Uterus (tissue), 4 donors: ENCODE measurements around the gene SATB2. TPM values are rescaled to one million over a fixed set of nuclear protein-coding genes. Genes with fewer than 3 reads are reported as not detected.

Experiments
- DNase-seq, 2 donors: peaks; one replicate each; pipeline ENCODE4 v3.0.0-alpha.2; 2019 to 2020
- H3K27ac ChIP-seq, 2 donors: fragments of 200-600 bp; sonication (generic); 1 replicate in 1 of 2; 2 replicates in 1 of 2; pipeline ENCODE4 v1.5.1; 2016 to 2018
- H3K27me3 ChIP-seq, 2 donors: fragments of 200-600 bp; sonication (generic); one replicate each; pipeline ENCODE4 v1.5.1; 2018 to 2019; ENCODE audit warnings: control low read depth in 1 of 2
- H3K36me3 ChIP-seq, 2 donors: fragments of 200-600 bp; sonication (generic); one replicate each; pipeline ENCODE4 v1.5.1; 2019; ENCODE audit warnings: control low read depth in 1 of 2
- H3K4me1 ChIP-seq, 2 donors: fragments of 200-600 bp; sonication (generic); one replicate each; pipeline ENCODE4 v1.5.1; 2018 to 2019; ENCODE audit warnings: control low read depth in 1 of 2
- H3K4me3 ChIP-seq, 2 donors: fragments of 200-600 bp; sonication (generic); 1 replicate in 1 of 2; 2 replicates in 1 of 2; pipeline ENCODE4 v1.5.1; 2018 to 2019; ENCODE audit warnings: mild to moderate bottlenecking in 1 of 2
- H3K9me3 ChIP-seq, 2 donors: fragments of 200-600 bp; sonication (generic); one replicate each; pipeline ENCODE4 v1.5.1; 2019; ENCODE audit warnings: control low read depth in 1 of 2
- CTCF ChIP-seq, 4 experiments: fragments of 200-600 bp in 2 of 4; fragments of 450-650 bp in 2 of 4; sonication (generic) in 2 of 4; IDR thresholded peaks; one replicate each; pipeline ENCODE4 v1.5.1; 2016 to 2019; ENCODE audit warnings: antibody characterized with exemption in 4 of 4, mild to moderate bottlenecking in 2 of 4, moderate library complexity in 1 of 4
- POLR2A ChIP-seq, 2 donors: fragments of 450-650 bp; IDR thresholded peaks; one replicate each; pipeline ENCODE4 v1.6.1; 2016; ENCODE audit warnings: antibody characterized with exemption in 2 of 2, mild to moderate bottlenecking in 1 of 2, moderate library complexity in 1 of 2
- intact Hi-C: fragments of 100-400 bp; cut with DNase I; formaldehyde crosslinking; loops from one replicate; pipeline ENCODE4 v1.15.1; 2023; ENCODE audit warnings: low total_unique reads
- total RNA-seq, 4 donors: library from RNA; depleted of rRNA in 3 of 4; stranded (reverse); fragments of >200 nt in 3 of 4; gene quantifications; one replicate each; pipeline versions ENCODE4 v1.1.0 to v1.2.4, GENCODE V29; 2014 to 2023
- donor health status: DM: yes; HTN: yes; CAD: no.

SATB2 gene
- total RNA-seq, 4 donors from 2014 or later = 1.0 to 8.8 (median 5.0) TPM

GRCh38 chr2:199370150-199370780 is 87.5 kb downstream of the SATB2 start:
- H3K9me3 ChIP-seq = no peaks in the 10 kb centered on the region
- TF ChIP-seq POLR2A (IDR thresholded peaks at IDR 0.05) = no peak
- TF ChIP-seq CTCF (IDR thresholded peaks at IDR 0.05) = no peak
- H3K27me3 ChIP-seq = no peaks in the 10 kb centered on the region
- H3K4me3 ChIP-seq = no peak overlapping the region
- no peak for DNase-seq
- no peaks in the 10 kb centered on the region for H3K36me3 ChIP-seq
- no peak overlapping the region for H3K27ac ChIP-seq
- H3K4me1 ChIP-seq = no peaks in the 10 kb centered on the region
- intact Hi-C loops = no loop called here

GRCh38 chr2:199366406-199366805 is 91.3 kb downstream of the SATB2 start:
- H3K27me3 ChIP-seq = no peaks in the 10 kb centered on the region
- no peak overlapping the region for H3K27ac ChIP-seq
- intact Hi-C loops = no loop called here
- no peaks in the 10 kb centered on the region for H3K36me3 ChIP-seq
- H3K4me1 ChIP-seq = no peaks in the 10 kb centered on the region
- no peak for DNase-seq
- no peak overlapping the region for H3K4me3 ChIP-seq
- H3K9me3 ChIP-seq = no peaks in the 10 kb centered on the region
- TF ChIP-seq POLR2A (IDR thresholded peaks at IDR 0.05) = no peak
- no peak for TF ChIP-seq CTCF (IDR thresholded peaks at IDR 0.05)

GRCh38 chr2:199364153-199364552 is 93.6 kb downstream of the SATB2 start:
- no peak for DNase-seq
- no peaks in the 10 kb centered on the region for H3K27me3 ChIP-seq
- H3K4me1 ChIP-seq = no peaks in the 10 kb centered on the region
- no peaks in the 10 kb centered on the region for H3K9me3 ChIP-seq
- no peak overlapping the region for H3K27ac ChIP-seq
- no peak overlapping the region for H3K4me3 ChIP-seq
- no peaks in the 10 kb centered on the region for H3K36me3 ChIP-seq
- no peak for TF ChIP-seq CTCF (IDR thresholded peaks at IDR 0.05)
- TF ChIP-seq POLR2A (IDR thresholded peaks at IDR 0.05) = no peak
- intact Hi-C loops = no loop called here

- H3K36me3 ChIP-seq = no peaks in the 10 kb centered on the region
- TF ChIP-seq CTCF (IDR thresholded peaks at IDR 0.05) (no peak), POLR2A (IDR thresholded peaks at IDR 0.05) (no peak)
- DNase-seq = no peak
- H3K27me3 ChIP-seq = no peaks in the 10 kb centered on the region
- no peaks in the 10 kb centered on the region for H3K4me1 ChIP-seq
- intact Hi-C loops = no loop called here
- H3K4me3 ChIP-seq = no peak overlapping the region
- H3K27ac ChIP-seq = no peak overlapping the region
- H3K9me3 ChIP-seq = no peaks in the 10 kb centered on the region
Observed at GRCh38 chr2:199356412-199356811, 101.3 kb downstream of the SATB2 start.

GRCh38 chr2:199348871-199349270 is 108.9 kb downstream of the SATB2 start:
- Histone ChIP-seq H3K4me1 (no peaks in the 10 kb centered on the region), H3K27me3 (no peaks in the 10 kb centered on the region), H3K4me3 (no peak overlapping the region), H3K36me3 (no peaks in the 10 kb centered on the region), H3K27ac (no peak overlapping the region), H3K9me3 (no peaks in the 10 kb centered on the region)
- intact Hi-C loops = no loop called here
- no peak for TF ChIP-seq CTCF (IDR thresholded peaks at IDR 0.05)
- no peak for TF ChIP-seq POLR2A (IDR thresholded peaks at IDR 0.05)
- DNase-seq = no peak
